Stimulated activated CD4-positive, alpha-beta T cell treated with anti-CD3 and anti-CD28 coated beads, Interleukin-12 subunit alpha, Interleukin-12 subunit beta, amount 100 ng/mL, for 4 hours (primary cell): ENCODE measurements around the gene NDUFB7.
A peak's percentile ranks its signal among the peaks of the same experiment; 100 is the strongest.
"Not testable (repeated sequence)": the region's sequence is repeated elsewhere in the genome, so short reads cannot be mapped to it uniquely, and the experiment has no call there.

Experiments used
- DNase-seq: peaks from one replicate; pipeline ENCODE4 v3.0.0-alpha.2; 2020

NDUFB7 gene

DNA sequence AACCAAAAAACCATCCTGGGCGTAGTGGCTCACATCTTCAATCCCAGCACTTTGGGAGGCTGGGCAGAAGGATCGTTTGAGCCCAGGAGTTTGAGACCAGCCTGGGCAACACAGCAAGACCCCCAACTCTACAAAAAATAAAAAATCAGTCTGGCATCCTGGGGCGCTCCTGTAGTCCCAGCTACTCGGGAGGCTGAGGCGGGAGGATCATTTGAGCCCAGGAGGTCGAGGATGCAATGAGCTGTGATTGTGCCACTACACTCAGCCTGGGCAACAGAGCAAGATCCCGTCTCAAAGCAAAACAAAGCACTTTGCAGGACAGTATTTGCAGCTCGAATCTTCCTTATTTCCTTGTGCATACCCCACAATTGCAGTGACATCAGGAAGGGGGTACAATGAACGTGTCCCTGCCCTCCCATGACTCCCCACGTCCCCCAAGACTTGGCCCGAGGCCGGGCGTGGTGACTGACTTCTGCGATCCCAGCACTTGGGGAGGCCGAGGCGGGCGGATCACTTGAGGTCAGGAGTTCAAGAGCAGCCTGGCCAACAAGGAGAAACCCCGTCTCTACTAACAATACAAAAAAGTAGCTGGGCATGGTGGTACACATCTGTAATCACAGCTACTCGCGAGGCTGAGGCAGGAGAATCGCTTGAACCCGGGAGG, 870 bp downstream of the NDUFB7 start:
- no peak for DNase-seq

- DNase-seq, result no peak
These were observed 4.8 kb downstream of the NDUFB7 start for GRCh38 chr19:14567079-14567478.

- DNase-seq, result no peak
These were observed 5.2 kb downstream of the NDUFB7 start for GRCh38 chr19:14566712-14567077.

DNA sequence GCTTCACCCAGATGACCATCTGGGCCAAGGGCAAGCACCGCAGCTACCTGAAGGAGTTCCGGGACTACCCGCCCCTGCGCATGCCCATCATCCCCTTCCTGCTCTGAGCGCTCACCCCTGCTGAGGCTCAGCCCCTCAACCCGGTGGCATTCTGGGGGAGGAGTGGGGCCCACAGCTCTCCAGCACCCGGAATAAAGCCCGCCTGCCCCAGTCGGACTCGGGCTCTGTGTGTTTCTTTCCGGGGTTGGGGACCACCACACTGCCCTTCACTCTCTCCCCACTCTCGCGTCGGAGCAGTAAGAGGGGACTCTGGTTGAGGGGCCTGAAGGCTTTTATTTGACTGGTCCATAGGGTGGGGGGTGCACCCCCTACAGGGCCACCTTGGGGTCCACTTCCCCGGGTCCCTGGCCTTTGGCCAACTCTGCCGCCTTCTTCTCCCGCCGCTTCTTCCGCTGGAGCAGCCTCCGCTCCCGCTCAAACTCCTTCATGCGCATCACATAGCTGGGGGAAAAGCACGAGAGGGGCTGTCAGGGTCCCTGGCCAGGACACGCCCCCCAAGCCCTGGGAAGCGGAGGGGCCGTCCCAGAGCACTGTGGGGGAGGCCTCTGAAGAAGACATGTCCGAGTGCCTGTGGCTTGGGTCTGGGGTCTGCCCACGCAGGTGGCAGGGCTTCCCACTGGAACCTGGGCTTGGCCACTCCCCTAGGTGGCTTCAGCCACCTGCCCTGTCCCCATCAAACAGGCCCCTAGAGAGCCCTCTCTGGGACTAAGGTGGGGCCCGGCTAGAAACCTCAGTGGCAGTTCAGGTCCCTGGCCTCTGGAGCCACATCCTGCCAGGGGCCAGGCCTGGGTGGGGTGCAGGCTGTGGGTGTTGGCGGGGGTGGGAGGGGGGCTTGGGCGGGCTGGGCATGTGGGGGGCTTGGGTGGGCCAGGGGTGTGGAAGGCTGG, 5.8 kb downstream of the NDUFB7 start:
- DNase-seq, result no peak

DNA sequence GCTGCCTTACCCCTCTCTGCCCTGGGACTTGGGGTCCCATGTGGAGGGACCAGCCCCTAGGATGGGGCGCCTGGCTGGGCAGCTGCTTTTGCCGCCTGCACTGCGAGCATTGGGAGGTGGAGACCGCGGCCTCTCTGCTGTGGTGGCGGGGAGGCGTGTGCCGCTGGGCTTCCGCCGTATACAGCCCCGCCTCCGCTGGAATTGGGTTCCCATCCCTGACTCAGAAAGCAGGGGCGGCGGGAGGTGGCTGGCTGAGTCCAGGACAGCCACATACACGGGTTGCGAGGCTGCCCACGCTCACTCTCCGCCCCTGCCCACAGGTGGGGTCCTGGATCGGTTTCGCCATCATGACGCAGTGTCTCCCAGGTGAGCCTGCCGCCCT, 6.6 kb downstream of the NDUFB7 start:
- no peak for DNase-seq

- not testable (repeated sequence) for DNase-seq
These were observed 7.1 kb downstream of the NDUFB7 start for GRCh38 chr19:14564652-14565297.

- peak; percentile 47 for DNase-seq
These were observed 7.7 kb downstream of the NDUFB7 start for GRCh38 chr19:14563989-14564651.

DNA sequence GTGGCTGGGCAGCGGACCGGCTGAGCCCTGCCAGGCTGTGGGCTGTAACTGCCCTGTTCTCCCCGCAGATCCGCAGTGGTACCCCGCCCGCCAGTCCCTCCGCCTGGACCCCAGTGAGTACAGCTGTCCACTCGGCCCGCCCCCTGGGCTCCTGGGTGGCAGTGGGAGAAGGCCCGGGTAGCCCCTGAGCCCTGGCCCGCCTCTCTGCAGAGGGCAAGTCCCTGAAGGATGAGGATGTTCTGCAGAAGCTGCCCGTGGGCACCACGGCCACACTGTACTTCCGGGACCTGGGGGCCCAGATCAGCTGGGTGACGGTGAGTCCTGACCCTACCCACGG, 8.3 kb downstream of the NDUFB7 start:
- no peak for DNase-seq

- no peak for DNase-seq
These were observed 8.9 kb downstream of the NDUFB7 start for GRCh38 chr19:14562660-14563589.

GRCh38 chr19:14561847-14562351, 10.0 kb downstream of the NDUFB7 start:
- no peak for DNase-seq

DNA sequence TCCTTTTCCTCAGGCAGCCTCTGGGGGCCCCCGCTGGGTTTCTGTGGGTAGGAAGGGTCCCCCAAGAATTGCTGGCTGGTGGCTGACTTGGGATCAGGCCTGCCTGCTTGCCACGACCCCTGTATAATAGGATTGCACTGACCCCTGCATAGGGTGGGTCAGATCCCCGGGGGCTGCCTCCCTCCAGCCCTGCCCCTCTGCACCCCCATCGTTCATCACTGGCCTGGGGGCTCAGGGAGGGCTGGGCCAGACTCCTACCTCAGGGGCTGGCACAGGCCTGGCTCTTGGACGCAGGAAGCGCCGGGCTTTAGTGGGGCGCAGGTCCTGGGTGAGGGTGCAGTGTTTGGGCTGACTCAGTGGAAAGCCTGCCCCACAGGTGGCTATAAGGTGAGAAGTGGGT, 10.6 kb downstream of the NDUFB7 start:
- DNase-seq, result no peak

DNA sequence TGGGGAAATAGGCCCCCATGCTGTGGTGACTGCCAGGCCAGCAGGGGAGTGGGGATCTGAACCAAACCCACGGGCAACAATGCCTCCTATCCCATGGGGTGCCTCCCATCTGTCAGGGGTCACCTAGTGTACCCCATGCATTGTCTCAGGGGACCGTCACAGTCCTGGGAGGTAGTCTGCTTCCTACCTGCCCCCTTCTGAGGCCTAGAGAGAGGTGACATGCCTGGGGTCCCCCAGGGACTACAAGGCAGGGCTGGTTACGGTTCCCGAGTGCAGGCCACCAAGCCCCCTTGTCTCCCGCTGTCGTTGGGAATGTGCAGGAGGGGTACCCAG, 11.1 kb downstream of the NDUFB7 start:
- DNase-seq, result no peak

GRCh38 chr19:14559916-14560775, 11.7 kb downstream of the NDUFB7 start:
- no peak for DNase-seq

DNA sequence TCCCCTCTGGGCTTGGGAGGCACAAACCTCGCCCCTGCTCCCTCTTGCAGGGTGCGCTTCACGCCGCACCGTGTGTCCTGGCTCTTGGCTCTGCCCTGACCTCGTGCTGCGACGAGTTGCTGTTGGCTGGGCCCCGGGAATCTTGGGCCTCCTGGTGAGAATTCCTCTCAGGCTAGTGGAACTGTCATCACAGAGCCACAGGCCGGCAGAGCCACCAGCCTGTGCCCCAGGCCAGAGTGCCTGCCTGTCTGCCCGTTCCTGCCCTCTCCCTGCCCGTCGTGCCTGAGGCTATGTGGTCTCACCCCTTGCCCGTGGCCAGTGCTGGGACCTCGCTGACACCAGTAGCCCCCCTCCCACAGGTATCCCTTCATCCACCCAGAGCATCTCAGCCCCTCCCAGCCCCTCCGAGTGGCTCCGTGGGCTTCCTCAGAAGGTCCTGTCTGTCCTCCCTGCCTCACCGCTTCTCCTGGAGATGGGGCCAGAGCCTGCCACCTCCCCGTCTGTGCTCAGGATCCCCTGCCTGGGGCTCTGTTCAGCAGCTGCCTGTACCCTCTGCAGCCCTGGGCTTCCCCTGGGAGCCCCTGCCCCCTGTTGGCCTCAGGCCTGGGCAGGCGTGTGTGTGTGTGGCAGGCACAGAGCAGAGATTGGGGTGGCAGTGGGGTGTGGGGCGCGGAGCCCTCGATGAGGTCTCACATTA, 13.3 kb downstream of the NDUFB7 start:
- no peak for DNase-seq

- DNase-seq, result peak; percentile 75
These were observed 15.1 kb downstream of the NDUFB7 start for GRCh38 chr19:14556662-14557188.

- no peak for DNase-seq
These were observed 15.8 kb downstream of the NDUFB7 start for GRCh38 chr19:14555918-14556661.

DNA sequence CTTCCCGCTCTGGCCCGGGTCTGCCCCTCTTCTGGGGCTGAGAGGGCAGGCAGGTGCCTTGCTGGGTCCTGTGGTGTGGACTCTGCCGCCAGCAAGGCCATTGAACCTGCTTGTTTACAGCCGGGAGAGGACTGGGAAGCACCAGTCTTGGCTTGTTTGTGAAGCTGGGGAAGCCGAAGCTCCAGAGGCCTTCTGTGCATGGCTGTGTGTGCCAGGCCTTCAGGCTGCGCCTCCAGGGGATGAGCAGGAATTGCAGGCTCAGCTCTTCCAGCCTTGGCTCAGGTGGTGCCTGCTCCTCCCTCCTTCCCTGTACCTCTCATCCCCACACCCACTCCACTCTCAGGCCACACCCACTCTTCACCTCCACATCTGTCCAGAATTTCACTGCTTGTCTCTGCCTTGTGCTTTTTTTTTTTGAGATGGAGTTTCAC, 17.5 kb downstream of the NDUFB7 start:
- no peak for DNase-seq

DNA sequence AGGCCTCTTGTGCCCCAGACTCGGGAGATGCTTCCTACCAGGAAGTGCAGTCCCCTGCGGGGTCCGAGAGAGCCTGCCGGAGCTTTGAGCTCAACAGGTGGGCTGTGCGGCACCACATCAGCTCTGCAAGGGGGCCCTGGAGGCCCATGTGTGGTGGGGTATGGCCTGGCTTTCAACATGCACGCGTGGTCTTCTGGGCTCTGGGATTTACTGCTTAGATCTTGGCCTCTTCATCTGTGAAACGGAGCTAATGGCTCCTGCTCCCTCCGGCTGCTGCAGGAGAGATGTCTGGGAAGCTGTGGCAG, 18.0 kb downstream of the NDUFB7 start:
- DNase-seq, result no peak
